Rectal smooth muscle tissue (tissue), 1 donor: ENCODE measurements around the gene DPP3.
A peak's percentile ranks its signal among the peaks of the same experiment; 100 is the strongest.
"Not testable (repeated sequence)": the region's sequence is repeated elsewhere in the genome, so short reads cannot be mapped to it uniquely, and the experiment has no call there.

ENCODE experiments used
- H3K27ac ChIP-seq: one replicate; pipeline ENCODE4 v1.7.0; 2013; ENCODE audit warnings: low read depth, low read length, inconsistent platforms
- H3K27me3 ChIP-seq: one replicate; pipeline ENCODE4 v1.7.0; 2013; ENCODE audit warnings: low read length; ENCODE audit not compliant: control insufficient read depth, insufficient read depth
- H3K36me3 ChIP-seq: one replicate; pipeline ENCODE4 v1.7.0; 2013; ENCODE audit warnings: low read length; ENCODE audit not compliant: control insufficient read depth, insufficient read depth
- H3K4me1 ChIP-seq: one replicate; pipeline ENCODE4 v1.7.0; 2013; ENCODE audit warnings: low read length; ENCODE audit not compliant: control insufficient read depth, insufficient read depth
- H3K4me3 ChIP-seq: one replicate; pipeline ENCODE4 v1.7.0; 2013; ENCODE audit warnings: low read length
- H3K9ac ChIP-seq: one replicate; pipeline ENCODE4 v1.7.0; 2013; ENCODE audit warnings: low read length

The DPP3 gene

DNA sequence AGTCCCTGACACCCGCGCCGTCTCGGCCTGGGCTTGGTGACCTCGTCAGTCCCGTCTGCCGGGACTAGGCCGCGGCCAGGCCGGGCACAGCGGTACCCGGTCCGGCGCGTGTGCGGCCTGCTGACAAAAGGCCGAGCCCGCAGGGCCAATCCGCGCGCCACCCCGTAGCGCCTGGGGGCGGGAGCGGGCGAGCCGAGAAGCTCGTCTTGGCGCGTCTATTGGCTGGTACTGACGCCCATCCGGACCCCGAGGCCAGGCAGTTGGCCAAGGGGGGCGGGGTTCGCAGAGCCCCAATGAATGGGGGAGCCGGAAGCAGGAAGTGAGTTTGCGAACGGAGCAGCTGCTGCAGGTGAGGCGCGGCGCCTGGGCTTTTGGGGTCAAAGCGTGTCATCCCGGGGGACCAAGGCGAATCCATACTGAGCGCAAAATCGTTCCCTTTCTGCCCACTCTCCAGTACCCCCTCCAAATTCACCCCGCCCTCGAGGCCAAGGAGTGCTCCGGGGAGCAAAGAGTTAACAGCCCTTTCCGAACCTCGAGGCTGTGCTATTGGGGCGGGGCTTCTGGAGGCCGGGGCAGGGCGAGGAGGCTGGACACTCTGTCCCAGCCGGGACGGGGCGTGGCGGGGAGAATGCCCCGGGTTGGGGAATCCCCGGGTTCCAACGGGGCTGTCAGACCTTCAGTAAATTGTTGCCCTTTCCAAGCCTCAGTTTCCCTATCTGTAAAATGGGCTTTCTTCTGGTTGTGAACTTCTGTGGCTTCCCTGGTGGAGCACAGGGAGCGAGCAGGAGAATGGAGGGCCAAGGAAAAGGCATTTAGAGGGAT lies at the start of gene DPP3:
Gene DPP3 (plus strand): TSS at position 318 of the 822 bp plus-strand sequence. CDS start 1,767 bp downstream, outside the sequence.
- peaks cover 2% of the 10 kb centered on the region for H3K36me3 ChIP-seq
- H3K4me1 ChIP-seq = peaks cover 9% of the 10 kb centered on the region
- H3K9ac ChIP-seq = peak within 1 kb of the TSS; percentile 75
- peak within 1 kb of the TSS; percentile 79 for H3K4me3 ChIP-seq
- peak within 1 kb of the TSS; percentile 90 for H3K27ac ChIP-seq
- no peaks in the 10 kb centered on the region for H3K27me3 ChIP-seq

- H3K27me3 ChIP-seq, H3K4me3 ChIP-seq, H3K4me1 ChIP-seq, H3K9ac ChIP-seq, H3K27ac ChIP-seq: not testable (repeated sequence)
- H3K36me3 ChIP-seq = peaks cover 11% of the 10 kb centered on the region
These were observed 48.9 kb upstream of the DPP3 start for GRCh38 chr11:66431287-66431686.

DNA sequence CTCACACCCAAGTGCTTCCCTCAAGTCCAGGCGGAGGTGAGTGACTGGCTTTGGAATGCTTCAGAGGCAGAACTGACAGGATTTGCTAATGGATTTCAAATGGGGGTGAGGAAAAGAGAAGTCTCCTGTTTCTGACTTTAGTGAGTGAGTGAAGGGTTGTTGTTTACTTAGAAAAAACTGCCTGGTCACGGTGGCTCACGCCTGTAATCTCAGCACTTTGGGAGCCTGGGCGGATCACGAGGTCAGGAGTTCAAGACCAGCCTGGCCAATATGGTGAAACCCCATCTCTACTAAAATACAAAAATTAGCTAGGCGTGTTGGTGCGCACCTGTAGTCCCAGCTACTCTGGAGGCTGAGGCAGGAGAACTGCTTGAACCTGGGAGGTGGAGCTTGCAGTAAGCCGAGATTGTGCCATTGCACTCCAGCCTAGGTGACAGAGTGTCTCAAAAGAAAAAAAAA lies 48.3 kb upstream of the DPP3 start:
- not testable (repeated sequence) for H3K27me3 ChIP-seq, H3K9ac ChIP-seq, H3K4me3 ChIP-seq, H3K27ac ChIP-seq, H3K4me1 ChIP-seq
- H3K36me3 ChIP-seq = peaks cover 11% of the 10 kb centered on the region

GRCh38 chr11:66432597-66432996 lies 47.6 kb upstream of the DPP3 start:
- no peak overlapping the region for H3K9ac ChIP-seq

GRCh38 chr11:66437979-66438503 lies 42.2 kb upstream of the DPP3 start:
- Histone ChIP-seq H3K4me1 (no peaks in the 10 kb centered on the region), H3K9ac (peak overlapping the region; percentile 70)

More at GRCh38 chr11:66432597-66432996, 47.6 kb upstream of the DPP3 start:
- H3K4me1 ChIP-seq = no peaks in the 10 kb centered on the region
- H3K27me3 ChIP-seq = no peaks in the 10 kb centered on the region
- H3K36me3 ChIP-seq = peaks cover 11% of the 10 kb centered on the region
- H3K4me3 ChIP-seq = no peak overlapping the region
- no peak overlapping the region for H3K27ac ChIP-seq

GRCh38 chr11:66438504-66439466 lies 41.4 kb upstream of the DPP3 start, which contains the start of gene MRPL11:
Gene MRPL11 (minus strand): TSS chr11:66438848. CDS start chr11:66438754, 94 bp downstream.
- peak within 1 kb of the TSS; percentile 70 for H3K9ac ChIP-seq
- peak within 1 kb of the TSS; percentile 87 for H3K27ac ChIP-seq

More at GRCh38 chr11:66437979-66438503, 42.2 kb upstream of the DPP3 start:
- no peaks in the 10 kb centered on the region for H3K27me3 ChIP-seq
- peak overlapping the region; percentile 91 for H3K4me3 ChIP-seq
- peaks cover 11% of the 10 kb centered on the region for H3K36me3 ChIP-seq
- H3K27ac ChIP-seq = peak overlapping the region; percentile 87

DNA sequence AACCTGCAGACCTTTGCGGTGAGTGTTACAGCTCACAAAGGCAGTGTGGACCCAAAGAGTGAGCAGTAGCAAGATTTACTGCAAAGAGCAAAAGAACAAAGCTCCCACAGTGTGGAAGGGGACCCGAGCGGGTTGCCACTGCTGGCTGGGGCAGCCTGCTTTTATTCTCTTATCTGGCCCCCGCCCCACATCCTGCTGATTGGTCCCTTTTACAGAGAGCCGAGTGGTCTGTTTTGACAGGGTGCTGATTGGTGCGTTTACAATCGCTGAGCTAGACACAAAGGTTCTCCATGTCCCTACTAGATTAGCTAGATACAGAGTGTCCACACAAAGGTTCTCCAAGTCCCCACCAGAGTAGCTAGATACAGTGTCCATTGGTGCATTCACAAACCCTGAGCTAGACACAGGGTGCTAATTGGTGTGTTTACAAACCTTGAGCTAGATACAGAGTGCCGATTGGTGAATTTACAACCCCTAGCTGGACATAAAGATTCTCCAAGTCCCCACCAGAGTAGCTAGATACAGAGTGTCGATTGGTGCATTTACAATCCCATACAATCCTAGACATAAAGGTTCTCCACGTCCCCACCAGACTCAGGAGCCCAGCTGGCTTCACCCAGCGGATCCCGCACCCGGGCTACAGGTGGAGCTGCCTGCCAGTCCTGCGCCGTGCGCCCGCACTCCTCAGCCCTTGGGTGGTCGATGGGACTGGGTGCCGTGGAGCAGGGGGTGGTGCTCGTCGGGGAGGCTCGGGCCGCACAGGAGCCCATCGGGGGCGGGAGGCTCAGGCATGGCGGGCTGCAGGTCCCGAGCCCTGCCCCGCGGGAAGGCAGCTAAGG lies 39.9 kb upstream of the DPP3 start:
- H3K36me3 ChIP-seq = not testable (repeated sequence)

More at GRCh38 chr11:66438504-66439466, 41.4 kb upstream of the DPP3 start, which contains the start of gene MRPL11:
- Histone ChIP-seq H3K27me3 (no peaks in the 10 kb centered on the region), H3K36me3 (peaks cover 11% of the 10 kb centered on the region), H3K4me1 (no peaks in the 10 kb centered on the region), H3K4me3 (peak within 1 kb of the TSS; percentile 91)

GRCh38 chr11:66440940-66441282 lies 39.3 kb upstream of the DPP3 start:
- not testable (repeated sequence) for H3K36me3 ChIP-seq, H3K4me3 ChIP-seq, H3K27ac ChIP-seq, H3K27me3 ChIP-seq, H3K9ac ChIP-seq, H3K4me1 ChIP-seq

More for the DNA sequence above, 39.9 kb upstream of the DPP3 start:
- not testable (repeated sequence) for H3K9ac ChIP-seq, H3K4me1 ChIP-seq, H3K27me3 ChIP-seq, H3K4me3 ChIP-seq, H3K27ac ChIP-seq

- H3K9ac ChIP-seq = no peak overlapping the region
- H3K27ac ChIP-seq = no peak overlapping the region
- H3K4me1 ChIP-seq = no peaks in the 10 kb centered on the region
- H3K4me3 ChIP-seq = no peak overlapping the region
- no peaks in the 10 kb centered on the region for H3K27me3 ChIP-seq
- H3K36me3 ChIP-seq = no peaks in the 10 kb centered on the region
These were observed 36.6 kb upstream of the DPP3 start for GRCh38 chr11:66443602-66444001.

DNA sequence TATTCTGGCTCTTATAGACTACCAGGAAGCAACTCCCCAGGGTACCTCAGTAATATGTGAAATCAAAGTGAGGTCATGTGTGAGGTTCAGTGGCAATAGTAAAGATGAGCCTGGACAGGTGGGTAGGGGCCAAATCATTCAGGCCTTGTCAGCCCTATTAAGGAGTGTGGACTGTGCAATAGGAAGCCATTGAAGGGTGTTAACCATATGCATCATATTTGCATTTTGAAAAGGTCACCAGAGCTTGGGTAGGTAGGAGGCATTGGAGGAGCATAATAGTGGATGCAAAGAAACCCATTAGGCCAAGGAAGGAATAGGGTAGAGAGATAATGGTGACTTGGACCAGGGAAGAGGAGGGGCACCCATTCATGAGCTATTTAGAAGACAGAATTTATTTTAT lies 33.2 kb upstream of the DPP3 start:
- no peak overlapping the region for H3K9ac ChIP-seq
- H3K27ac ChIP-seq = no peak overlapping the region
- H3K27me3 ChIP-seq = no peaks in the 10 kb centered on the region
- H3K4me1 ChIP-seq = no peaks in the 10 kb centered on the region
- H3K4me3 ChIP-seq = no peak overlapping the region
- no peaks in the 10 kb centered on the region for H3K36me3 ChIP-seq

- no peak overlapping the region for H3K4me3 ChIP-seq
- no peaks in the 10 kb centered on the region for H3K36me3 ChIP-seq
- H3K27ac ChIP-seq = no peak overlapping the region
- no peak overlapping the region for H3K9ac ChIP-seq
- no peaks in the 10 kb centered on the region for H3K4me1 ChIP-seq
- no peaks in the 10 kb centered on the region for H3K27me3 ChIP-seq
These were observed 31.7 kb upstream of the DPP3 start for GRCh38 chr11:66448523-66448922.
